Neural cell (in vitro differentiated cells): ENCODE data around the gene KLHDC4.

Source experiments
- CTCF ChIP-seq: fragments of 450-650 bp; IDR thresholded peaks from 2 replicates; pipeline ENCODE4 v1.5.1; 2014; ENCODE audit warnings: antibody characterized with exemption, mild to moderate bottlenecking, moderate library complexity; ENCODE audit not compliant: poor library complexity, severe bottlenecking
- EP300 ChIP-seq: fragments of 450-650 bp; conservative IDR thresholded peaks from 2 replicates; pipeline ENCODE4 v1.6.1; 2014; ENCODE audit warnings: antibody characterized with exemption, mild to moderate bottlenecking, moderate library complexity; ENCODE audit not compliant: poor library complexity, severe bottlenecking
- EZH2 ChIP-seq: fragments of 200-600, 300-800 bp; shearing (Covaris generic), sonication (generic); IDR thresholded peaks from 2 replicates; pipeline ENCODE4 v1.6.1; 2014; ENCODE audit warnings: antibody characterized with exemption, low read length, borderline replicate concordance, mild to moderate bottlenecking; ENCODE audit not compliant: insufficient read depth, poor library complexity, severe bottlenecking
- MXI1 ChIP-seq: fragments of 450-650 bp; conservative IDR thresholded peaks from 2 replicates; pipeline ENCODE4 v1.6.1; 2014; ENCODE audit warnings: antibody characterized with exemption, mild to moderate bottlenecking; ENCODE audit not compliant: poor library complexity, severe bottlenecking
- POLR2AphosphoS5 ChIP-seq: IDR thresholded peaks from 2 replicates; pipeline ENCODE4 v1.6.1; 2012
- RAD21 ChIP-seq: fragments of 450-650 bp; conservative IDR thresholded peaks from 2 replicates; pipeline ENCODE4 v1.6.1; 2014; ENCODE audit warnings: antibody characterized with exemption, mild to moderate bottlenecking, moderate library complexity
- REST ChIP-seq: IDR thresholded peaks from 2 replicates; pipeline ENCODE4 v1.6.1; 2012; ENCODE audit warnings: borderline replicate concordance
- SMC3 ChIP-seq: fragments of 450-650 bp; conservative IDR thresholded peaks from 2 replicates; pipeline ENCODE4 v1.6.1; 2014; ENCODE audit warnings: antibody characterized with exemption, mild to moderate bottlenecking, moderate library complexity; ENCODE audit not compliant: poor library complexity
- TAF1 ChIP-seq: IDR thresholded peaks from 2 replicates; pipeline ENCODE4 v1.6.1; 2012; ENCODE audit warnings: low read depth

GRCh38 chr16:87742781-87743490 lies 22.9 kb downstream of the KLHDC4 start:
- TF ChIP-seq EZH2 (no peak), CTCF (no peak), REST (no peak), MXI1 (no peak), EP300 (no peak), POLR2AphosphoS5 (no peak), SMC3 (no peak), TAF1 (no peak), RAD21 (no peak)
